NCI-H1694 treated with DMSO at 0.1 percent for 48 hours (cell line): ENCODE results near the gene TRMO.
A peak's percentile ranks its signal among the peaks of the same experiment; 100 is the strongest.
"Not testable (repeated sequence)": the region's sequence is repeated elsewhere in the genome, so short reads cannot be mapped to it uniquely, and the experiment has no call there.

Experiments
- DNase-seq: peaks from one replicate; lab custom pipeline; 2025; lab: John Stamatoyannopoulos, UW

TRMO gene, protein sequence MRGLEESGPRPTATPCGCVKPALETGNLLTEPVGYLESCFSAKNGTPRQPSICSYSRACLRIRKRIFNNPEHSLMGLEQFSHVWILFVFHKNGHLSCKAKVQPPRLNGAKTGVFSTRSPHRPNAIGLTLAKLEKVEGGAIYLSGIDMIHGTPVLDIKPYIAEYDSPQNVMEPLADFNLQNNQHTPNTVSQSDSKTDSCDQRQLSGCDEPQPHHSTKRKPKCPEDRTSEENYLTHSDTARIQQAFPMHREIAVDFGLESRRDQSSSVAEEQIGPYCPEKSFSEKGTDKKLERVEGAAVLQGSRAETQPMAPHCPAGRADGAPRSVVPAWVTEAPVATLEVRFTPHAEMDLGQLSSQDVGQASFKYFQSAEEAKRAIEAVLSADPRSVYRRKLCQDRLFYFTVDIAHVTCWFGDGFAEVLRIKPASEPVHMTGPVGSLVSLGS

DNA sequence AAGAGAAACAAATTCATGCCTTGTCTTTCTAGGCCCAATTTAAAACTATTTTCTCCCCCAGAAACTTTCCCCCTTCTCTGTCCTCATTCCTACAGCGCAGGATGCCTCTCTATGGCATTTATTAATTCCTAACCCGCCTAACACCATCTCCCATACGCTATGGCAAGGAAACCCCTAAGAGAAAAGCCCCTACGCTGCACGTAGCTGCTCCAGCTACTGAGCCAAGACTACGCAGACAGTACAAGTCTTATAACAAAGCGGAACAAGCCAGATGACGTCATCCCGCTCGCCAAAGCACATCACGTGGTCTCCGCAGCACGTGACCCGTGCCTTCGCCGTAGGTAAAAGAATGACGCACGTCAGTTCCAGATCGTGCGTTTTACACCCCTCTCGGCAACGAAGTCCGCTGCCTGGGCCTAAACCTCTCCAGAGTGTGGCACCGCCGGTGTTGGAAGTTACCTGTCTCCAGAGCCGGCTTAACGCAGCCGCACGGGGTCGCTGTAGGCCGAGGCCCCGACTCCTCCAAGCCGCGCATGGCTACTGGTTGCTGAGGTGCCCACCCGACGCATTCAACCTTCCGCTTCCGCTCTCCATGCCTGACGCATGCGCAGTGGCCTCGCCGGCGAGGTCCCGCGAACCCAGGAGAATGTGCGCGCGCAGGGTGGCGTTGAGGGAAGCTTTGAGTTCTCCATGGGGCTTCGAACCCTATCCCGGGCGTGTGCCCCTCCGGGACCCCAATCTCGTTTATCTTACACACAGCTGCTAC lies at the start of gene TRMO:
Gene TRMO (minus strand): TSS at position 542 of the 766 bp plus-strand sequence. CDS start 7 bp downstream, at position 535.
- DNase-seq = peak; percentile 93

DNA sequence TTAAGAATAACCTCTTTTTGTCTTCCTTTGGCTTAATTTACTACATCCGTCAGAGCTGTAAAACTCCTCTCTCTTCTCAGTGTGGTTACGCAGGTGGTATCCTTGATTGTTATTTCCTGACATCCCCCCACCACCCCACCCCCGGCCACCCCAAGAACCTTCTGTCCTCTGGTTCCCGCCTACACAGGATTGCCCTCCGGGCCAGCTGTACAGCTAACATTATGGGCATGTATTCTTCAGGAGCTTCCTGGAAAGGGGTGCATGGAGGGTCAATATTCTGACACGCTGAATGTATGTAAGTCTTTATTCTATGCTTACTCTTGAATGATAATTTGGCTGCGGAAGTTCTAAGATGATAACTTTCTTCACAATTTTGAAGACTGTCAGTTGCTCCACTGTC lies 47.9 kb upstream of the TRMO start:
- no peak for DNase-seq

DNA sequence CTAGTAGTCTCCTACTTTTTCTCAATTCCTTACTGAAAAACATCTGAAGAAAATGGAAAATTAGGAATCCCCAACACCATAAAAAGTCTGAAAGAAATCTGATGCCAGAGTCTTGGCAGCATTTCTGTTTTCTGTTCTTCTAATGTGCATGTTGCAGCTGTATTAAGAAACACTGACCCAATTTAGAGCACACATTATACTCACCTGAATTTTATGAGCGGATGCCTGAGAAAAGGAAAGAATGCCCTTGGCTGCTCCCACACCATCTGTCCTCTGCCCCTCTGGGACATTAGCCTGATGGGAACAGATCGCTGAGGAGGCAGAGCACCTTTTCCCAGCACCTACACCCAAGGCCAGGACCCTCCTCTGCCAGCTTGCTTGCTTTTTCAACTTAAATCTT lies 46.7 kb upstream of the TRMO start:
- no peak for DNase-seq

DNA sequence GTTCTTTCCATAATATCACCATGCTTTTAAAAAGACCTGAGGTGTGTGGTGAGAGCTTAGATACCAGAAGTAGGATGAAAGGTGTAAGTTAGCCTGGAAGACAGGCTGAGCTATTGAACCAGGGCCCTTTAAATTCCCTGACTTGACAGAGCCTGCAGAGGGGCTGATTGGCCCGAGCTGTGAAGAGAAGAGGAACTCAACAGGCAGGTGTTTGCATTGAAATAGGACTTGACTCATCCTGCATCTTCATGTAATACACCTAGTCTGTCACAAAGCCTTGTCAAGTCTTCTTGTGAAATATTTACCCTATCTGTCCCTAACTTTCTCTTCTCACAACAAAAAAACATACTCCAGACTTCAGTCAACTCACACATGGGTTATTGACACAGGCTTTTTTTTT lies 44.2 kb upstream of the TRMO start:
- no peak for DNase-seq

DNA sequence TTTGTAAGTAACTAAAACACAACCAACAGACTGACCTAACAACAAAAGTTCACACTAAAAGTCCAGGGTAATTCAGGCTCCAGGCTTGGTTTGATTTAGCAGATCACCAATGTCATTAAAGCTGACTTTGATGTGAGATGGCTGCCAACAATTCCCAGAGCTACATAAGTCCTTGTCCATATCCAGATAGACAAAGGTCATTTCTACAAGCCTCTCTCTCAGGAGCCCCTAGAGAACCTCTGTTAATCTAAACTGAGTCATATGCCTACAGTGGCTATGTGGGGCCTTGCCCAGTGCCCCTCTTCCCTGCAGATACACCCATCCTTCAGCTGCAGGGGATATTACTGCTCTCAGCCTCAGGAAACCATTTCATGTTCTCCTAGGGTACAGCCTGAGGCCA lies 42.6 kb upstream of the TRMO start:
- no peak for DNase-seq

DNA sequence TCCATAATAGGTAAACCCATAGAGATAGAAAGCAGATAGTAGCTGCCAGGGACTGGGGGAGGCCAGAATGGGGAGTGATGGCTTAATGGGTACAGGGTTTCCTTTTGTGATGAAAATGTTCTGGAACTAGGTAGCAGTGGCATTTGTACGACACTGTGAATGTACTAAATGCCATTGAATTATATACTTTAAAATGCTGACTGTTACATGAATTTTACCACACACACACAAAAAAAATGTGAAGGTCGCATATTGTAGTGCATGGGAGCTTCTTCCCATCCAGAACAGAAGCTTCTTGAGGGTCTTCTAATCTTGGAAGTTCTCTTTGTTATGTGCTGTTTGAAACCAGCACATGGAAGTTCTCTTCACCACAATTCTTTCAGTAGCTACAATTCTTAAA lies 40.9 kb upstream of the TRMO start:
- no peak for DNase-seq

DNA sequence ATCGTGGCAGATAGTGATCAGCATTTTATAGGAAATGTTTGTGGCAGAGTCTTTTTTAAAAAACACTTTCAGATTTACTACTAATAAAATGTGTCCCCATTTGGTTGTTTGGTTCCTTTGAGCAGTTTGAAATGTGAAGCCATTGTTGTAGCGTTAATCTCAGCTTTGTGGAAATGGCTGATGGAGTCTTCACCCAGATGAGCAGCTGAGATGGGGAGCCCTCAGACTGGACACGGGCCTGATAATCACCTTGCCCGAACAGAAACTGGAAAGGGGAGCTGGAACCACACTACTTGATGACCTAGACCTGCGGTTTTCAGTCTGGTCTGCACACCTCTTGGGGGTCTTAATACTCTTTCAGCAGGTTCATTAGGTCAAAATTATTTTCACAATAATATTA lies 40.3 kb upstream of the TRMO start:
- DNase-seq = no peak

DNA sequence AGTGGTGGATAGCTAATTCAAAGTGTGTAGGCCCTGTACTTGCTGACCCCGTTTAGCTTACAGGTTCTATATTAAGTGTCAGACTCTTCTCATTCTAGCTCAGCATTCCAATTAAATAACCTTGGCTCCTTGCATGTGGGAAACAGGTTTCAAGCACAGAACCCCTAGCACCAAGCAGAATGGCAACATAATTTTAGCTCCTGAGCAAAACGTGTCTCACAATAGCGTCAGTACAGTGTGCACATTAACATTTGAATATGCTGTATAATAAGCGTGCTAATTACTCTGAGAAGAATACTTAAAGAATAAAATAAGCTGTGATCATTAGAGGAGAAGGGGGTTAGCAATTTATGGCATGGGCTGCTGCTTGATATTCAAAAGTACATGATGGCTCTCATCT lies 39.8 kb upstream of the TRMO start:
- no peak for DNase-seq

DNA sequence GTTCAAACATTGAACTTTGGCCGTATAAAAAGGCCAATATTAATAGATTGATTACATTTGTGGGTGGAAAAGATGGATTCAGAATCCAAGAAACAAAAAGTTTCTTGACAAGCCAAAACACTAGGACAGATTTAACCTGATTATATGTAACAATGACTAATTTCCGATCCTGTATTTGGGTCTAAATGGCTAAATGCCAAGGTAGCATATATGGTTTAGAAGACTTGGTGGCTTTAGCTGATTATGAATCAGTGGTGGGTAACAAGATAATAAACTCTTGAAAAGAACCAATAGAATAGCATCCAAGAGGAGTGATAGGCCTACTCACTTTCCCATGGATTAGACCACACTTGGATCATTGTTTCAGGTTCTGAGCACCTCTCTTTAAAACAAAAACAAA lies 39.1 kb upstream of the TRMO start:
- DNase-seq = no peak

DNA sequence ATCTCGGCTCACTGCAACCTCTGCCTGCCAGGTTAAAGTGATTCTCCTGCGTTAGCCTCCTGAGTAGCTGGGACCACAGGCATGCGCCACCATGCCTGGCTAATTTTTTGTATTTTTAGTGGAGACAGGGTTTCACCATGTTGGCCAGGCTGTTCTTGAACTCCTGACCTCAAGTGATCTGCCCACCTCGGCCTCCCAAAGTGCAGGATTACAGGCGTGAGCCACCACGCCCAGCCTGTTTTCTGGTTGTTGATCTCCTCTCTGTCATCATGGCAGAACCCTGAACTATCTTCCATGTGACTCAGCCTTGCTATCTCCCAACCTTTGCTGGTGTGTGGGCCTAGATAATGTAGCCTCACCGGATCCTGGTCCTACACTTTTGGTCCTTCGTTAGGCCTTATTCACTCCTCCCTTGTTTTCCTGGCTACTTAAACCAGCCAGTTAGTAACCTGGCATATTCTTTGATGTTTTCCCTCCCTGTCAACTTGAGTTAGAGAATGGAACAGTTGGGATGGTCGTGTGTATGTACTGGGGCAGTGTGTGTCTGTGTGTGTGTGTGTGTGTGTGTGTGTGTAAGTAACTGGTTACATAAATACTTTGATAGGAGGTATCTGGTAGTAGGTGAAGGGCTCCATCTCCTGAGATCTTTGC lies 38.5 kb upstream of the TRMO start:
- DNase-seq = not testable (repeated sequence)

DNA sequence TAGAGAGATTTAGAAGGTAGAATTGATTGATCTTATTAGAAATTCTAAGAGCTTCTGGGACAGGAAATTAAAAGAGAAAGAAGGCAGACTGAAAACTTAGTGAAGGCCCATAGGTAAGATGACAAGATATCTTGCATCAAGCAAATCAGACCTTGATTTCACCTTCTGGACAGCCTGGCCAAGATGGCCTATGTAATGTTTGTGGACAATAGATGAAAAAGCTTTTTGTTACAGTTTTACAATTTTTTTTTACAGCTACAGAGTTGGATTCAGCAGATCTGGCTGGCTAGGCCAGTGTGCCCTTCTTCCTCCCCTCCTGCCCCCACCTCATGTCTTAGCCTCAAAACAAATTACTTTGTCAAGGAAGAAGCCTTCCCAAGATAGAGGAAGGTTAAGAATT lies 37.3 kb upstream of the TRMO start:
- no peak for DNase-seq

DNA sequence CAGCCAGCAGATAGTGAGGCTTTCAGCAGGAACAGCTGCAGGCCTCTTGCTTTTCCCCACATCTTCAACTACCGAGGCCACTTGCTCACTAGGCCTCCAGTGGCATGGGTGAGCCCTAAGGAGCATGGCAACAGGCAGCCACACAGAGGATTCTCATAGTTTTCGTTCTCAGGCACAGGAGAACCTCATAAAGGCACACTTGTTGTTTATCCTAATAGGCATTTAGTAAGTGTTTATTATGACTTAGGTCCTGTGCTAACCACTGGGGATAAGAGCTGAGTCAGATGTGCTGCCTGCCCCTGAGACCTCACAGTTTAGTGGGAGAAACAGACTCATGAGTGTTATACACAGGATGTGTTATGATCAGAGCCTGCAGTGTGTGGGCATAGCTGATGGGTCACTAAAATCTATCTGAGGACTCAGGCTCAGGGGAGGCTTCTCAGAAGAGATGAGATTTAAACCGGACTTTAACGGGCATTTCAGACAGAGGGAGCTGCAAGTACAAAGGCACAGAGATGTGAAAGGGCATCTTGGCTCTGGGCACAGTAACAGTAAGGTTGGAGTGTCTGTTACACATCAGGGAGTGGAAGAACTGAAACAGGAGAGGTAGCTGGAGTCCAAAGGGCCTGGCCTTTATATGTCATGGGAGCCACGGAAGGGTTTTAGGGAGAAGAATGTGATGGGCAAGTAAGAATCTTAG lies 36.7 kb upstream of the TRMO start:
- no peak for DNase-seq

DNA sequence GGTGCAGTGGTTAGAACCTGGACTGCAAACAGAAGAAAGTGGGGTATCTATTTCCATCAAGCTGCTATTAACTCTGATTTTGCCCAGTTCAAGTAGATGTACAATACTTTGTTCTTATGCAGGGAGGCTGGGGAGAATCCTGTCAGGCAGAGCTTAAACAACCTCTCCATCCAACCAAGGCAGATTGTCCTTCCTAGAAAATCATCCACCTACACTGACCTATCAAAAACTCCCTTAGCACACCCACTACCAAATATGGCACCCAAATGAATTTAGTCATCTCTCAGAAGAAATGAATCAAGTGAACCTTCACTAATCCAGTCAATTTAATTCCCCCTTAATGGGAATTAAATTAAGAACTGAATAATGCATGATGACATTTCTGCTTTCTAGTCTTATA lies 34.0 kb upstream of the TRMO start:
- no peak for DNase-seq

DNA sequence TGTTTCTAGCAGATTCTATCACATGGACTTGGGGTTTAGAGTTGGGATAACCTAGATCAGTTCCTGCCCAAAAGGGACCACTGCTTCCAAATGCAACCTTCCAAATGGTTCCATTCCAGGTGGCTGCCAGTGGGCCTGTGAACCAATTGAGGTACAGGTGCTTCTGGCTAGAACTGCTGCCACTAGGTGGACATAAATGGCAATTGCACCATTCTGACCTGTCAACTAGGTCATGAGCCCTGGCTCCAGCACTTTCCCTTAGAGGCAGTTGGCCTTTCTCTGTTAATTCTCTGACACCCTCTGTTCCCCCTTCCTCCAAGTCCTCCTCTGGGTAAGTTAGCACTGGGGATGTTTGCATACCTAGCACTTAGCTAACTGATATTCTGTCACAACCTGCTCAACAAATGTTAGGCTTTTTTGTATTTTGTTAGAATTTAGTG lies 32.3 kb upstream of the TRMO start:
- DNase-seq = peak; percentile 81

DNA sequence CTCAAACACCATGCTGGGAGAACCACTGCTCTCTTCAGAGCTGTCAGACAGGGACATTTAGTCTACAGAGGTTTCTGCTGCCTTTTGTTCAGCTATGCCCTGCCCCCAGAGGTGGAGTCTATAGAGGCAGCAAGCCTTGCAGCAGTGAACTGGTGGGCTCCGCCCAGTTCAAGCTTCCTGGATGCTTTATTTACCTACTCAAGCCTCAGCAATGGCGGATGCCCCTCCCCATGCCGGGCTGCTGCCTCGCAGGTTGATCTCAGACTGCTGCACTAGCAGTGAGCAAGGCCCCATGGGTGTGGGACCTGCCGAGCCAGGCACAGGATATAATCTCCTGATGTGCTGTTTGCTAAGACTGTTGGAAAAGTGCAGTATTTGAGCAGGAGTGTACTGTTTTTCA lies 28.6 kb upstream of the TRMO start:
- not testable (repeated sequence) for DNase-seq

DNA sequence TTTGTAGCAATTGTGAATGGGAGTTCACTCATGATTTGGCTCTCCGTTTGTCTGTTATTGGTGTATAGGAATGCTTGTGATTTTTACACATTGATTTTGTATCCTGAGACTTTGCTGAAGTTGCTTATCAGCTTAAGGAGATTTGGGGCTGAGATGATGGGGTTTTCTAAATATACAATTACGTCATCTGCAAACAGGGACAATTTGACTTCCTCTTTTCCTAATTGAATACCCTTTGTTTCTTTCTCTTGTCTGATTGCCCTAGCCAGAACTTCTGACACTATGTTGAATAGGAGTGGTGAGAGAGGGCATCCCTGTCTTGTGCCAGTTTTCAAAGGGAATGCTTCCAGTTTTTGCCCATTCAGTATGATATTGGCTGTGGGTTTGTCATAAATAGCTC lies 24.8 kb upstream of the TRMO start:
- not testable (repeated sequence) for DNase-seq

DNA sequence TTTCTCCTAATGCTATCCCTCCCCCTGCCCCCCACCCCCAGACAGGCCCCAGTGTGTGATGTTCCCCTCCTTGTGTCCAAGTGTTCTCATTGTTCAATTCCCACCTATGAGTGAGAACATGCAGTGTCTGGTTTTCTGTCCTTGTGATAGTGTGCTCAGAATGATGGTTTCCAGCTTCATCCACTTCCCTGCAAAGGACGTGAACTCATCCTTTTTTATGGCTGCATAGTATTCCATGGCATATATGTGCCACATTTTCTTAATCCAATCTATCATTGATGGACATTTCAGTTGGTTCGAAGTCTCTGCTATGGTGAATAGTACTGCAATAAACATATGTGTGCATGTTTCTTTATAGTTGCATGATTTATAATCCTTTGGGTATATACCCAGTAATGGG lies 23.2 kb upstream of the TRMO start:
- not testable (repeated sequence) for DNase-seq

DNA sequence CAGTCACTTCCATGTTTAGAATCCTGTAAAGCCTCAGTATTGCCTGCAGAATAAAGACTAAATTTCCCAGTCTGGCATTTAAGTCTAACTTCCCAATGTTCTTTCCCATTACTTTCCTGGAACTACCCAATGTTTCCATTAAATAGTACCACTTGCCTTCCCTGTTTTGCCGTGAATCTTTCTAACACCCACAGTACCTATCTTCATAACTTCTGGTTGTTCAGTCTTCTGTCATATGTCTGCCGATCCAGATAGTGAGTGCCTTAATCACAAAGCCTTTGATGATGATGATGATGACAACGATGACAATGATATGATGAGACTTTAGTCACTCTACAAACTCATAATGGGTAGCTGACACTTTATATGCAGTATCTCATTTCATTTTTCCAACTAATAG lies 22.3 kb upstream of the TRMO start:
- DNase-seq = no peak

DNA sequence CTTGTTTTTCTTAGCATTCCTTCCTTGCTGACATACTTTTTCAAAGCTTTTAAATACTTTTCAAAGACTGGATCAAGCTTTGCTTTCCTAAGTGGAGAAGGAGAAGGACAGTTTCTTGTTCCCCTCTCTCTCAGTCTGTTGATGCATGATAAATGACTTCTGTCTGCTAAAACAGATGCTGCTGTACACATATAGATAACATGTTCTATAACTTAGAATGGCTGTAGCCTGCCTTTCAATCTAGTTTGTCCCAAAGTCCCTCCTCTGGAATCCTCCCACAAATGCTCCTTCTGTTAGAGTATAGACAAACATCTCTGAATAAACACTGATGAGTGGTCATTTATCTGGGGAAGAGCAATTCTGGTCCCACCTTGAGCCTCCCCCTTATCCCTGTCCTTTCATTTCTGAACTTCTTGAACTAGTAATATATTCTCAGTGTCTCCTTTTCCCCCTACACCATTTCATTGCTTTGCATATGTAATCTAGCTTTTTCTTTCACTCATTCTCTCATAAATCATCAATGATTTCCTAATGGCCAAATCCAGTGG lies 21.1 kb upstream of the TRMO start:
- no peak for DNase-seq

DNA sequence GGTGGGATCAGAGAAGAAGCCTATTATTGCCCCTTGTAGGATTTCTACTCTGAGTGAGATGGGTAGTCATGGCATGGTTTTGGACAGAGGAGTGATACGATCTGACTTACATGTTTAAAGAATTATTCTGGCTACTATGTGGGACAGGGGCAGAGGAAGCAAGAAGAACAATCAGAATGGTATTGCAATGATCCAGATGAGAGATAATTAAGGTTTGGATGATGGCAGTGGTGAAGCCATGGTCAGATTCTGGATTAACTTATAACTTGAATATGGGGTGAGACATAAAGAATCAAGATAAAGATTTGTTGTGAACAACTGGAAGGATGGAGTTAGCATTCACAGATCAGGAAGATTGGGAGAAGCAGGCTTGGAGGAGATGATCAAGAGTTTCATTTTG lies 19.0 kb upstream of the TRMO start:
- no peak for DNase-seq

DNA sequence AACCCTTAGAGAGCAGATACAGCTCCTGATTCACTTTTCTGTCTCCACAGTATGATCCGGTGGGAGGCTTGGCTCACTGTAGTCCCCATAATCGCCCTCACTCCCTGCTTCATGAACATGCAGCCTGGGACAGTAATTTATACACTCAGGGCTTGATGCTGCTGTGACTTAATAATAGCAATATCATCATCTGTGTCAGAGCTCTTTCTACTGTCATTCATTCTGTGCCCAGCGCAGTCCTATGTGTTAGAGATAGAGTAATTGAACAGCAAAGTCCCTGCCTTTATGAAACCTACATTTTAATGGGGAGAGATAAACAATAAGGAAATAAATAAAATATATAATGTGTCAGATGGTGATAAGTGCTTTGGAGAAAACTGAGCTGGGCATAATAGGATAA lies 18.4 kb upstream of the TRMO start:
- no peak for DNase-seq

DNA sequence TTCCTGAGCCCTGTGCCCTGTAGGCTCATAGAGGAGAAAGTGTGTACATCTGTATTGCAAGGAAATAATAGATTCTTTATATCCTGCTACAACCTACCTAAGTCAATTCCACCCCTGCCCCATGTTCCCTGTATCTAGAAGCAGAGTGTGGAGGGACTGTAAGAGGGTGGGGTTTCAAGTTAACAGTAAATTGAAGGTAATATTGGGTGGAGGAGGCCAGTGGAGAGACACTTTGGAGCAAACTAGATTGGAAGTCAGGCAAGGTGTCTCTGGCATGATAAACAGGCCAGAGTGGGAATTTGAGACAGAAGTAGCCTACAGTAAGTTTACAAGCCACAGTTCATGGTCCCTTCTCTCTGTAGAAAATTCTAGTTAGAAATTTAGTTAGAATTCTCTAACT lies 17.9 kb upstream of the TRMO start:
- no peak for DNase-seq
